K562 (cell line): ENCODE results near the gene GATA1.

Experiments used
- ARID2 ChIP-seq: fragments of 450-650 bp; IDR thresholded peaks from 2 replicates; pipeline ENCODE4 v1.6.1; 2017; ENCODE audit warnings: antibody characterized with exemption, mild to moderate bottlenecking
- CTCF ChIP-seq, 3 experiments: IDR thresholded peaks in 2 of 3; conservative IDR thresholded peaks in 1 of 3; 2 replicates each; pipeline ENCODE4 v1.5.1; 2011 to 2012; ENCODE audit warnings: low read length in 3 of 3, mild to moderate bottlenecking in 3 of 3, control low read depth in 2 of 3, improper control_type of control experiment in 1 of 3, inconsistent platforms in 1 of 3, low read depth in 1 of 3, mixed read lengths in 1 of 3, moderate library complexity in 1 of 3; ENCODE audit not compliant: insufficient read depth in 2 of 3
- FOXP1 ChIP-seq: sonication (generic); formaldehyde crosslinking; IDR thresholded peaks from 2 replicates; pipeline ENCODE4 v1.8.0; 2022; ENCODE audit warnings: mild to moderate bottlenecking, missing genetic modification reagents
- NFE2L1 ChIP-seq: fragments of 450-650 bp; IDR thresholded peaks from 2 replicates; pipeline ENCODE4 v1.6.1; 2016; ENCODE audit warnings: missing genetic modification characterization, low read depth, mild to moderate bottlenecking, missing compliant biosample characterization, moderate library complexity, borderline replicate concordance
- PATZ1 ChIP-seq: fragments of 250-450 bp; sonication (Bioruptor Pico); IDR thresholded peaks from 2 replicates; pipeline ENCODE4 v1.5.0; 2020; ENCODE audit warnings: mild to moderate bottlenecking, borderline replicate concordance
- POLR2A ChIP-seq: fragments of 450-650 bp; conservative IDR thresholded peaks from 2 replicates; pipeline ENCODE4 v1.6.1; 2016
- POLR2AphosphoS5 ChIP-seq: IDR thresholded peaks from 2 replicates; pipeline ENCODE4 v1.6.1; 2011; ENCODE audit warnings: mild to moderate bottlenecking, low read depth, low read length, moderate library complexity; ENCODE audit not compliant: control insufficient read depth, insufficient read depth
- SMC3 ChIP-seq: conservative IDR thresholded peaks from 2 replicates; pipeline ENCODE4 v1.6.1; 2011; ENCODE audit warnings: low read depth, low read length, improper control_type of control experiment; ENCODE audit not compliant: insufficient read depth
- ZNF324 ChIP-seq: fragments of 250-450 bp; sonication (Bioruptor Pico); IDR thresholded peaks from 2 replicates; pipeline ENCODE4 v1.4.0; 2020; ENCODE audit warnings: mild to moderate bottlenecking

DNA sequence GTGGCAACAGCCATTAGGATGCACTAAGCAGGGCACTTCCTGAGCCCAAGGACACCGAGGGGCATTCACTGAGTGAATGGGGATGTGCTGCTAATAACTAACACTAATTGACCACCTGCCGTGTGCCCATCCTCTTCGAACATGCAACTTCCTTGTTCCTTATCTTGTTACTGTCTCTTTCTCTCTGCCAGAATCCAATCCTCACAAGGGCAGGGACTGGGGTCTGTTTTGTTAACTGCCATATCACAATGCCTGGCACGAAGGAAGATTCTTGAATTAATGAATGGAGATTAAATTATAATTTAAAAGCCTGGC is 41.2 kb downstream of the GATA1 start:
- TF ChIP-seq SMC3 (no peak), NFE2L1 (tag) (no peak), PATZ1 (no peak), POLR2A (no peak), CTCF (IDR thresholded peaks at IDR 0.05 in 2 of 3, conservative IDR thresholded peaks at IDR 0.05 in 1 of 3; ENCODE audit: insufficient read depth in 2 of 3, low read depth in 1 of 3, low read length in 3 of 3) (no peak), POLR2AphosphoS5 (no peak), ZNF324 (CRISPR knock-in tag) (no peak), ARID2 (no peak), FOXP1 (CRISPR knock-in tag) (no peak)
